22Rv1 (cell line): ENCODE measurements around the gene RTTN.

Experiments
- ZFX ChIP-seq: fragments of 450-650 bp; IDR thresholded peaks from 2 replicates; pipeline ENCODE4 v1.6.1; 2017; ENCODE audit warnings: antibody characterized with exemption, borderline replicate concordance
- TF ChIP-seq, protein P1 (sequence below): fragments of 450-650 bp; IDR thresholded peaks from 2 replicates; pipeline ENCODE4 v1.5.1; 2017; ENCODE audit warnings: mild to moderate bottlenecking

DNA sequence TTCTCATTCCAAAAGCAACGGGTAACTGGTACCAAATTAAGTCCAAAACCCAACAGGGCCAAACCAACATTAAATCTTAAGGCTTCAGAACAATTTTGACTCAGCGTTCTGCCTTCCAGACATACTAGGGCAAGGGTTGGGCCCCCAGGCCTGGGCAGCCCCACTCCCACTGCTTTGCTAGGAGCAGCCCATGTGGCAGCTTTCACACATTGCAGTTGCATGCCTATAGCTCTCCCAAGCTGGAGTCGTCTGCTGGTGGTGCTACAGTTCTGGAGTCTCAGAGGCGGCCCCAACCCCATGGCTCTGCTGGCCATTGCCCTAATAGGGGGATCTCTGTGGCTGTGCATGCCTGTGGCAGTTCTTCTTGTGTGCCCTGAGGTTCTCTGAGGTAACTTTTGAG is 220.2 kb downstream of the RTTN start:
- TF ChIP-seq, protein P1, sequence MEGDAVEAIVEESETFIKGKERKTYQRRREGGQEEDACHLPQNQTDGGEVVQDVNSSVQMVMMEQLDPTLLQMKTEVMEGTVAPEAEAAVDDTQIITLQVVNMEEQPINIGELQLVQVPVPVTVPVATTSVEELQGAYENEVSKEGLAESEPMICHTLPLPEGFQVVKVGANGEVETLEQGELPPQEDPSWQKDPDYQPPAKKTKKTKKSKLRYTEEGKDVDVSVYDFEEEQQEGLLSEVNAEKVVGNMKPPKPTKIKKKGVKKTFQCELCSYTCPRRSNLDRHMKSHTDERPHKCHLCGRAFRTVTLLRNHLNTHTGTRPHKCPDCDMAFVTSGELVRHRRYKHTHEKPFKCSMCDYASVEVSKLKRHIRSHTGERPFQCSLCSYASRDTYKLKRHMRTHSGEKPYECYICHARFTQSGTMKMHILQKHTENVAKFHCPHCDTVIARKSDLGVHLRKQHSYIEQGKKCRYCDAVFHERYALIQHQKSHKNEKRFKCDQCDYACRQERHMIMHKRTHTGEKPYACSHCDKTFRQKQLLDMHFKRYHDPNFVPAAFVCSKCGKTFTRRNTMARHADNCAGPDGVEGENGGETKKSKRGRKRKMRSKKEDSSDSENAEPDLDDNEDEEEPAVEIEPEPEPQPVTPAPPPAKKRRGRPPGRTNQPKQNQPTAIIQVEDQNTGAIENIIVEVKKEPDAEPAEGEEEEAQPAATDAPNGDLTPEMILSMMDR = no peak
- TF ChIP-seq ZFX = no peak
